Measurements from ENCODE around the gene KIAA1217. TPM values are rescaled to one million over a fixed set of nuclear protein-coding genes. Genes with fewer than 3 reads are reported as not detected.
A peak's percentile ranks its signal among the peaks of the same experiment; 100 is the strongest.

Gene KIAA1217
- total RNA-seq, 1 donor from 2014 or later = 16.2 TPM

DNA sequence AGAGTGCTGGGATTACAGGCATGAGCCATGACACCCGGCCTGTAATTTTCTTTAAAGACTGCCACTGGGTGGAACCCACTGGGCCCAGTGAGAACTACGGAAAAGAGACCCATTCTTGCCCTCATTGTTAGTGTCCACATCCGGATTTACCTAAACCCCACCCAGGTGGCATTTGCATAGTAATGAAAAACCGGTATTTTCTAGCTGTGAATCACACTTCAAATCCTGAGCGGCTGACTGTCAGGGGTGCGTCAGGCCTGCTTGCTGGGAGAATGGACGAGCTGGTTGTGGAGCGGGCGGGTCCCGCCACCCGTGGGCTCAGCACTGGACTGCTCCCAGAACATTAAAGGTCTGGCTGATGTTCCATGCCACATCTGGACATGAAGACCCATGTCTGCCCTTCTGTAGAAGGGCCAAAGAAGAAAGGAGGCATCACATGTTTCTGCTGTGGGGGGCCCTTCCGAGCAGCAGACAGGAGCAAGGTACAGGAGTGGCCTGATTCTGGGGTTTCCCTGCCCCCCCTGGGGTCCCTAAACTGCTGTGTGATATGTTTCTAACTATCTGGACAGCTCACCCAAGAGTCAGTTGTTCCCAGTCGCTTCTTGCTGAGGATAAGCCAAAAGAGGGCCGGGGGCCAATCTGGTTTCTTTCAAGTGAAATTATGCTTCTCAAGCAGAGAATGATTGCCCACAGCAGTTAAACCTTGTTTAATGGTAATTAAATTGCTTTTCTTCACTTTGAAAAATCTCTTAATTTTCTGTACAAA is 46.4 kb downstream of the KIAA1217 start:
- Histone ChIP-seq H3K9me3 (ENCODE audit: control insufficient read depth in 3 of 3, low read length in 3 of 3) (no peaks in the 10 kb centered on the region), H3K4me3 (ENCODE audit: low read length in 3 of 3) (peak overlapping the region in 1 of 3 donors; percentile 36), H3K27me3 (ENCODE audit: control insufficient read depth in 3 of 3, insufficient read depth in 3 of 3, low read length in 3 of 3) (no peaks in the 10 kb centered on the region), H3K4me1 (ENCODE audit: control insufficient read depth in 3 of 3, insufficient read depth in 3 of 3, low read length in 3 of 3) (peaks cover 62 to 68% (median 67%) of the 10 kb centered on the region in 3 donors), H3K36me3 (ENCODE audit: control insufficient read depth in 3 of 3, insufficient read depth in 3 of 3, low read length in 3 of 3) (no peaks in the 10 kb centered on the region), H3K27ac (ENCODE audit: low read depth, low read length) (peak overlapping the region; percentile 83), H3K9ac (ENCODE audit: low read depth in 1 of 3, low read length in 3 of 3) (peak overlapping the region; percentile 51 to 61 (median 54))

DNA sequence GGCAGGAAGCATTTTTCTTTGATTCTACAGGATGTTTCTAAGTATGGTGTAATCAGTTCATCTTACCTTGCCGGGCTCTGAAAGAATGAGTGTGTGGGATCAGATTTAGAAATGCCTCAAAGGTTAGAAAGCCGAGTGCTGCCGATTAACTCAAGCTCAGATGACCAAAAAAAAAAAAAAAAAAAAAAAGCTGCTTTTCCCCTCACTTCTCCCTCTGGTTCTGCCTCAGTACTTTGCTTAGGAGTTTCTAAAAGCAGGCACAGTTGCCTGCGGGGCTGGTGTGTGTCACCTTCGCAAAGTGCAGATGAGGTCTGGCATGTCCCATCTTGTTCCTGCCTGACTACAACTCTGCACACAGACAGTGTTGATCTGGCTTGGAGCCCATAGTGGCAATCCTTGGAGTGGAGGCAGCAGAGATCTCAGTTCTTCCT is 47.0 kb downstream of the KIAA1217 start:
- H3K27ac ChIP-seq (ENCODE audit: low read depth, low read length) = peak overlapping the region; percentile 83
- H3K4me1 ChIP-seq (ENCODE audit: control insufficient read depth in 3 of 3, insufficient read depth in 3 of 3, low read length in 3 of 3) = peaks cover 65 to 74% (median 71%) of the 10 kb centered on the region in 3 donors
- no peaks in the 10 kb centered on the region for H3K27me3 ChIP-seq (ENCODE audit: control insufficient read depth in 3 of 3, insufficient read depth in 3 of 3, low read length in 3 of 3)
- H3K9ac ChIP-seq (ENCODE audit: low read depth in 1 of 3, low read length in 3 of 3) = peak overlapping the region; percentile 22 to 61 (median 52)
- peak overlapping the region in 2 of 3 donors; percentile 29 to 36 for H3K4me3 ChIP-seq (ENCODE audit: low read length in 3 of 3)
- no peaks in the 10 kb centered on the region for H3K36me3 ChIP-seq (ENCODE audit: control insufficient read depth in 3 of 3, insufficient read depth in 3 of 3, low read length in 3 of 3)
- H3K9me3 ChIP-seq (ENCODE audit: control insufficient read depth in 3 of 3, low read length in 3 of 3) = no peaks in the 10 kb centered on the region

DNA sequence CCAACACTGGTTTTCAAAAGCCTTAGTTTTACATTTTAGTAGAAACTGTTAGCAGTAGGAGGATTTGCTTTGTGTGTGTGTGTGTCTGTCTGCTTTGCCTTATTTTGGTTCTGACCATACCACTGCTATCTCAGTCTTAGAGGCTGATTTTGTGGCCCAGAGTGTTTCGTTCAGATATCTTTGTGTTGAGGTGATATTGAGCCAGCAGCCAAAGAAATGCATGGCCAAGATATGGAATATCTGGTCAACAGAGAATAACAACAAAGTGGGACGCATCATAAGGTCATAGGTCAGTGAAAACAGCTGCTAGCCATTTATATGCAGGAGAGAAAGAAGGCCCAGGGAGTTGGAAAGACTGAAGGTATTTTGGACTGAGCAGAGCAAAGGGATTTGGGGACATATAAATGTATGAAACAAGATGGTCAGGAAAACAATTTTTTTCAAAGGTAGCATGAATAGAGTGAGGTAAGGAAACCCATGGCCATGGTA is 47.7 kb downstream of the KIAA1217 start:
- no peaks in the 10 kb centered on the region for H3K9me3 ChIP-seq (ENCODE audit: control insufficient read depth in 3 of 3, low read length in 3 of 3)
- H3K9ac ChIP-seq (ENCODE audit: low read depth in 1 of 3, low read length in 3 of 3) = peak overlapping the region in 2 of 3 donors; percentile 22 to 61
- H3K27ac ChIP-seq (ENCODE audit: low read depth, low read length) = peak overlapping the region; percentile 83
- H3K4me1 ChIP-seq (ENCODE audit: control insufficient read depth in 3 of 3, insufficient read depth in 3 of 3, low read length in 3 of 3) = peaks cover 73 to 79% (median 78%) of the 10 kb centered on the region in 3 donors
- H3K36me3 ChIP-seq (ENCODE audit: control insufficient read depth in 3 of 3, insufficient read depth in 3 of 3, low read length in 3 of 3) = no peaks in the 10 kb centered on the region
- H3K27me3 ChIP-seq (ENCODE audit: control insufficient read depth in 3 of 3, insufficient read depth in 3 of 3, low read length in 3 of 3) = no peaks in the 10 kb centered on the region
- no peak overlapping the region for H3K4me3 ChIP-seq (ENCODE audit: low read length in 3 of 3)

DNA sequence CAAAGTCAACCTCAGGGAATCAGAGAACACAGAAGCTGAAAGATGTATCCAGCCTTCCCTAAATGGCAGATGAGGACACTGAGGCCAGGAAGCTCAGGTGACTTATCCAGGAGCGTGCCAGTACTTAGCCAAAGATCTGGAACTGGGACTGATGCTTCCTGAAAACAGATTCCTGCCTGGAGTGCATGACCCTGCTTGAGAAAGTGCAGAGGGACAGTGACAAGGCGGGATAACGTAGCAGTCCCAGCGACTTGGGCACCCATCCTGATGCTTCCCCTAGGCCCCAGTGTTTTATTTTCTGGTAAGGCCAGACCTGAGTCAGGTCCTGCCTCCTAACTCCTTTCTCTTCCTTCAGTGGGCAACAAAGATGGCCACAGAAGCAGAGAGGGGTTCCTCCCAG is 48.6 kb downstream of the KIAA1217 start:
- Histone ChIP-seq H3K9me3 (ENCODE audit: control insufficient read depth in 3 of 3, low read length in 3 of 3) (no peaks in the 10 kb centered on the region), H3K4me1 (ENCODE audit: control insufficient read depth in 3 of 3, insufficient read depth in 3 of 3, low read length in 3 of 3) (peaks cover 80 to 81% (median 80%) of the 10 kb centered on the region in 3 donors), H3K27ac (ENCODE audit: low read depth, low read length) (peak overlapping the region; percentile 83), H3K4me3 (ENCODE audit: low read length in 3 of 3) (no peak overlapping the region), H3K9ac (ENCODE audit: low read depth in 1 of 3, low read length in 3 of 3) (no peak overlapping the region), H3K27me3 (ENCODE audit: control insufficient read depth in 3 of 3, insufficient read depth in 3 of 3, low read length in 3 of 3) (no peaks in the 10 kb centered on the region), H3K36me3 (ENCODE audit: control insufficient read depth in 3 of 3, insufficient read depth in 3 of 3, low read length in 3 of 3) (no peaks in the 10 kb centered on the region)

DNA sequence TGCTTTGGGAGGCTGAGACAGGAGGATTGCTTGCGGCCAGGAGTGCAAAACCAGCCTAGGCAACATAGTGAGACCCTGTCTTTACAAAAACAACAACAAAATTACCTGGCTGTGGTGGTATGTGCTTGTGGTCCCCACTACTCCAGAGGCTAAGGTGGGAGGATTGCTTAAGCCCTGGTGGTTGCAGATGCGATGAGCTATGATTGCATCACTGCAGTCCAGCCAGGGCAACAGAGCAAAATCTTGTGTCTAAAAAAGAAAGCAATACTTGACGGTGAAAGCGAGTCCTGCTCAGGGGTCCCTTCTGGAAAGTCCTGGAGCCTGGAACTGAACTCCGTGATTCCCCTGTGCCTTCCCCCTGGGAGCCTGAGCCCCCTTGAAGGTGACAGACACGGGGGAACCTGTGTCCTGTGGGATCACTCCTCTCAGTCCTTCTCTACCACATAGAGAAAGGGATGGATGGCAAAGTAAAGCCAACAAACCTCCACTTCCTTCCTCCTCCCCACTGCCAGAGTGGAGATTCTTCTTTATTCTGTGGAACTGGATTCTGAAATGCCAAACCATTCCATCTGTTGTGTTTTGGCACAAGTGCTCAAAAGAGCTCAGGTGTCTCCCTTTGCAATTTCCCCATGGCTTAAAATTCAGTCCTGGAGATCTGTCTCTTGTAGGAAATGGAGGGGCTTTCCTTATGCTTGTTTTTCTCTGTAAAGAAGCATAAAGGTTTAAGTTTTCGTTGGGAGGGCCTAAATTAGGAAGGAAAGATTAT is 50.6 kb downstream of the KIAA1217 start:
- Histone ChIP-seq H3K36me3 (ENCODE audit: control insufficient read depth in 3 of 3, insufficient read depth in 3 of 3, low read length in 3 of 3) (no peaks in the 10 kb centered on the region), H3K4me1 (ENCODE audit: control insufficient read depth in 3 of 3, insufficient read depth in 3 of 3, low read length in 3 of 3) (peaks cover 78 to 81% (median 80%) of the 10 kb centered on the region in 3 donors), H3K27ac (ENCODE audit: low read depth, low read length) (peak overlapping the region; percentile 59), H3K4me3 (ENCODE audit: low read length in 3 of 3) (peak overlapping the region in 1 of 3 donors; percentile 41), H3K27me3 (ENCODE audit: control insufficient read depth in 3 of 3, insufficient read depth in 3 of 3, low read length in 3 of 3) (no peaks in the 10 kb centered on the region), H3K9ac (ENCODE audit: low read depth in 1 of 3, low read length in 3 of 3) (peak overlapping the region in 1 of 3 donors; percentile 34), H3K9me3 (ENCODE audit: control insufficient read depth in 3 of 3, low read length in 3 of 3) (no peaks in the 10 kb centered on the region)

DNA sequence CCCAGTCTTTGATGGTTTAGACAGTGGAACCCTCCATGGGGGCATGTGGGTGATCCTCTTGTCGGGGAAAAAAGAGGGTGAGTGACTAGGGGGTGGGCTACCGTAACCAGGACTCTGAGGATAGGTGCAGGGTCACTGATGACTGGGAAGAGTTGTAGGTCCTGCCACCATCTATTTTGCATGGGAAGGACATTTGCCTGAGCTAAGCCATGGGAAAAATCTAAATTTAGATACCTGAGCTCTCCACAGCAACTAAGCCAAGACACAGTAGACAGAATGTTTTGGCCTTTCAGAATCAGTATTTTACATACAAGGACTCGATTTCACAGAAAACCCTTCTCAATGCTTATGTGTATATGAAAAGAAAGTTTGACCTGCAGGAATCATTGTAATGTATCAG is 52.7 kb downstream of the KIAA1217 start:
- H3K9ac ChIP-seq (ENCODE audit: low read depth in 1 of 3, low read length in 3 of 3) = peak overlapping the region in 1 of 3 donors; percentile 47
- peaks cover 59 to 63% (median 62%) of the 10 kb centered on the region in 3 donors for H3K4me1 ChIP-seq (ENCODE audit: control insufficient read depth in 3 of 3, insufficient read depth in 3 of 3, low read length in 3 of 3)
- H3K9me3 ChIP-seq (ENCODE audit: control insufficient read depth in 3 of 3, low read length in 3 of 3) = no peaks in the 10 kb centered on the region
- no peaks in the 10 kb centered on the region for H3K36me3 ChIP-seq (ENCODE audit: control insufficient read depth in 3 of 3, insufficient read depth in 3 of 3, low read length in 3 of 3)
- H3K4me3 ChIP-seq (ENCODE audit: low read length in 3 of 3) = peak overlapping the region; percentile 1 to 15 (median 3)
- peak overlapping the region; percentile 67 for H3K27ac ChIP-seq (ENCODE audit: low read depth, low read length)
- H3K27me3 ChIP-seq (ENCODE audit: control insufficient read depth in 3 of 3, insufficient read depth in 3 of 3, low read length in 3 of 3) = no peaks in the 10 kb centered on the region

DNA sequence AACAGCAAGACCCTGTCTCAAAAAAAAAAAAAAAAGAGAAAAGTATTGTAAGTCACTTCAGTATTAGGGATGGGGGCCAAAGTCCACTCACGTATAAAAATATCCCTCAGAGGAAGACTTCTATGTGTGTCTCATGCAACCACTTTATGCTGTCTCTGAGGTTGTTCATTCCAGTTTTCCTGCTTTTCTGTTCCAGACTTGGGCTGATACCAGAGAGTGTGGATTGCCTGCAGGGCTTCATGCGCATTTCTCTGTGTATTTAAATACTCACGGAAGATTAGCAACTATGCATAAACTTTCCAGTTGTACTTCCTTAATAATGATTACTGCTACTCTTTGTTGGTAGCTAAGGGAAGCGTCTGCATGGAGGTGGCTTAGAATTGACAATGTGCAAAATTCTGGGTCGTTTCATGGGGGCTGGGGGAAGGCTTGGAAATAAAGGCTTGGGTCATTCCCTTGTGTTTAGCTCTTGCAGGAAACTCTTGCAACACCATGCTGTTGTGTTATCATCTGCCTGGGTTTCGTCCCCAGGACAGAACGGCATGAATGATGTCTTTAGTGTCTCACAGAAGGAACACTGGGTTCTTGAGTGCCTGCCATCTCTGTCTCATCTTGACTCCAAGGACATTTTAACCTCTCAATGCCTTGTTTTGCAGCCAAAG is 54.1 kb downstream of the KIAA1217 start:
- H3K4me3 ChIP-seq (ENCODE audit: low read length in 3 of 3) = peak overlapping the region; percentile 17 to 45 (median 23)
- no peaks in the 10 kb centered on the region for H3K9me3 ChIP-seq (ENCODE audit: control insufficient read depth in 3 of 3, low read length in 3 of 3)
- H3K9ac ChIP-seq (ENCODE audit: low read depth in 1 of 3, low read length in 3 of 3) = peak overlapping the region in 1 of 3 donors; percentile 23
- H3K36me3 ChIP-seq (ENCODE audit: control insufficient read depth in 3 of 3, insufficient read depth in 3 of 3, low read length in 3 of 3) = no peaks in the 10 kb centered on the region
- H3K27me3 ChIP-seq (ENCODE audit: control insufficient read depth in 3 of 3, insufficient read depth in 3 of 3, low read length in 3 of 3) = no peaks in the 10 kb centered on the region
- peaks cover 49 to 51% (median 49%) of the 10 kb centered on the region in 3 donors for H3K4me1 ChIP-seq (ENCODE audit: control insufficient read depth in 3 of 3, insufficient read depth in 3 of 3, low read length in 3 of 3)
- H3K27ac ChIP-seq (ENCODE audit: low read depth, low read length) = peak overlapping the region; percentile 67

DNA sequence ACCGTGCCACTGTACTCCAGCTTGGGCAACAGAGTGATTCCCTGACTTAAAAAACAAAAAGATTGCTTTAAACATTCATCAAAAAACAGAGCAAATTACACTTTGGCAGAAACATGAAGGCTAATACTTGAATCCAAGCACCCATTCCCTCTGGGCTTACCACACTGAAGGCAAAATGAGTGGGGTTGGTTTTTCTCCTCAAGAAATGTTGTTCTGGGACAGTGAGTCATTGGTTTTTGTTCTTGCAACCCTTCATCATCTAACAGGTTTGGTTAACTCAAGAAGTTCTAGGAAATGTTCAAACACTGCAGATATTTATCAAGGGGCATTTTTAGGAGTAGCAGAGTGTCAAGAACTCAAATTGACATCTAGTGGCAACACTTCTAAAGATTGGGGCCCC is 60.5 kb downstream of the KIAA1217 start:
- Histone ChIP-seq H3K9me3 (ENCODE audit: control insufficient read depth in 3 of 3, low read length in 3 of 3) (no peaks in the 10 kb centered on the region), H3K4me1 (ENCODE audit: control insufficient read depth in 3 of 3, insufficient read depth in 3 of 3, low read length in 3 of 3) (peaks cover 5 to 13% (median 10%) of the 10 kb centered on the region in 3 donors), H3K36me3 (ENCODE audit: control insufficient read depth in 3 of 3, insufficient read depth in 3 of 3, low read length in 3 of 3) (no peaks in the 10 kb centered on the region), H3K27ac (ENCODE audit: low read depth, low read length) (no peak overlapping the region), H3K27me3 (ENCODE audit: control insufficient read depth in 3 of 3, insufficient read depth in 3 of 3, low read length in 3 of 3) (no peaks in the 10 kb centered on the region), H3K9ac (ENCODE audit: low read depth in 1 of 3, low read length in 3 of 3) (no peak overlapping the region), H3K4me3 (ENCODE audit: low read length in 3 of 3) (no peak overlapping the region)

DNA sequence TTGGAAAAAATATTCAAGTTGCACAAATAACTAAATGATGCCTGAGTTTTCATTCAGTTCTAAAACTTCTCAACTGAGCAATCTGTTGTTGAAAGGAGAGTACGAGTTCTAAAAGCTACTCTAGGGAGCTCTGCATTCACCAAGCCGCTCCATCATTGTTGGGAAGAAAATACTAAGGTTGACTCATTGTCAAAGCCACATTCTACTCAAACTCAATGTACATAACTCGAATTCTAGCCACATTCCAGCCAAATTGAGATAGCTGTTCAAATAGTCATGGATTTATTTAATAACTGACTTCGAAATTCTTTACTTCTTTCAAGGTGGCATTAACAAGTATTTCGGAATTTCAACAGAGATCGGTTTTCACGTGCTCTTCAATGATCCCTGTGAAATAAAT is 63.4 kb downstream of the KIAA1217 start:
- H3K27ac ChIP-seq (ENCODE audit: low read depth, low read length) = no peak overlapping the region
- peaks cover 5 to 10% (median 10%) of the 10 kb centered on the region in 3 donors for H3K4me1 ChIP-seq (ENCODE audit: control insufficient read depth in 3 of 3, insufficient read depth in 3 of 3, low read length in 3 of 3)
- H3K4me3 ChIP-seq (ENCODE audit: low read length in 3 of 3) = no peak overlapping the region
- no peaks in the 10 kb centered on the region for H3K9me3 ChIP-seq (ENCODE audit: control insufficient read depth in 3 of 3, low read length in 3 of 3)
- no peak overlapping the region for H3K9ac ChIP-seq (ENCODE audit: low read depth in 1 of 3, low read length in 3 of 3)
- no peaks in the 10 kb centered on the region for H3K36me3 ChIP-seq (ENCODE audit: control insufficient read depth in 3 of 3, insufficient read depth in 3 of 3, low read length in 3 of 3)
- H3K27me3 ChIP-seq (ENCODE audit: control insufficient read depth in 3 of 3, insufficient read depth in 3 of 3, low read length in 3 of 3) = no peaks in the 10 kb centered on the region

Measured in skeletal muscle tissue (tissue), 4 donors.